GM15510 (cell line): Measurements from ENCODE around the gene SLITRK3.

Experiments used
- POLR2A ChIP-seq: IDR thresholded peaks from 3 replicates; pipeline ENCODE4 v1.6.1; 2011; ENCODE audit warnings: borderline replicate concordance; ENCODE audit not compliant: insufficient read length; ENCODE audit errors: extremely low read depth

SLITRK3 gene, protein sequence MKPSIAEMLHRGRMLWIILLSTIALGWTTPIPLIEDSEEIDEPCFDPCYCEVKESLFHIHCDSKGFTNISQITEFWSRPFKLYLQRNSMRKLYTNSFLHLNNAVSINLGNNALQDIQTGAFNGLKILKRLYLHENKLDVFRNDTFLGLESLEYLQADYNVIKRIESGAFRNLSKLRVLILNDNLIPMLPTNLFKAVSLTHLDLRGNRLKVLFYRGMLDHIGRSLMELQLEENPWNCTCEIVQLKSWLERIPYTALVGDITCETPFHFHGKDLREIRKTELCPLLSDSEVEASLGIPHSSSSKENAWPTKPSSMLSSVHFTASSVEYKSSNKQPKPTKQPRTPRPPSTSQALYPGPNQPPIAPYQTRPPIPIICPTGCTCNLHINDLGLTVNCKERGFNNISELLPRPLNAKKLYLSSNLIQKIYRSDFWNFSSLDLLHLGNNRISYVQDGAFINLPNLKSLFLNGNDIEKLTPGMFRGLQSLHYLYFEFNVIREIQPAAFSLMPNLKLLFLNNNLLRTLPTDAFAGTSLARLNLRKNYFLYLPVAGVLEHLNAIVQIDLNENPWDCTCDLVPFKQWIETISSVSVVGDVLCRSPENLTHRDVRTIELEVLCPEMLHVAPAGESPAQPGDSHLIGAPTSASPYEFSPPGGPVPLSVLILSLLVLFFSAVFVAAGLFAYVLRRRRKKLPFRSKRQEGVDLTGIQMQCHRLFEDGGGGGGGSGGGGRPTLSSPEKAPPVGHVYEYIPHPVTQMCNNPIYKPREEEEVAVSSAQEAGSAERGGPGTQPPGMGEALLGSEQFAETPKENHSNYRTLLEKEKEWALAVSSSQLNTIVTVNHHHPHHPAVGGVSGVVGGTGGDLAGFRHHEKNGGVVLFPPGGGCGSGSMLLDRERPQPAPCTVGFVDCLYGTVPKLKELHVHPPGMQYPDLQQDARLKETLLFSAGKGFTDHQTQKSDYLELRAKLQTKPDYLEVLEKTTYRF

GRCh38 chr3:165195640-165196576 is at the start of gene SLITRK3:
Gene SLITRK3, minus strand, starts transcription at chr3:165196384. Its CDS starts 5,554 bp downstream, at chr3:165190830.
- no peak for TF ChIP-seq POLR2A

DNA sequence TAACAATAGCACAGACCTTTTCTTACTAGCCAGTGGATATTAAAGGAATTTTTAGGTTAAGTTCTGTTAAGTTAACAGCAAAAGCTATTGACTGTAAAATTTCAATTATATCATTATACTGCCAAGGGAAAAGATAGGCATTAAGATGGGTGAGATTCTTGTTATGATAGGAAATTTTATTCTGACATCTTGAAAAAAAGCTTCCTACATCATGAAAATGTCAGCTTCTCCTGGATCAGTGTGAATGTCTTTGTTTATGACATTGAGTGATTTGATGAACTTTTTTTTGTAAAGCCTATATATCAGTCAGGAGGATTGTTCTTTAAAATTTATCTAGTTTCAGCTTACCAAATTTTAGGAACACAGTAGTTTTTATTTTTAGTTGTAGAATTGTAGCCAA is 47.4 kb upstream of the SLITRK3 start:
- no peak for TF ChIP-seq POLR2A

DNA sequence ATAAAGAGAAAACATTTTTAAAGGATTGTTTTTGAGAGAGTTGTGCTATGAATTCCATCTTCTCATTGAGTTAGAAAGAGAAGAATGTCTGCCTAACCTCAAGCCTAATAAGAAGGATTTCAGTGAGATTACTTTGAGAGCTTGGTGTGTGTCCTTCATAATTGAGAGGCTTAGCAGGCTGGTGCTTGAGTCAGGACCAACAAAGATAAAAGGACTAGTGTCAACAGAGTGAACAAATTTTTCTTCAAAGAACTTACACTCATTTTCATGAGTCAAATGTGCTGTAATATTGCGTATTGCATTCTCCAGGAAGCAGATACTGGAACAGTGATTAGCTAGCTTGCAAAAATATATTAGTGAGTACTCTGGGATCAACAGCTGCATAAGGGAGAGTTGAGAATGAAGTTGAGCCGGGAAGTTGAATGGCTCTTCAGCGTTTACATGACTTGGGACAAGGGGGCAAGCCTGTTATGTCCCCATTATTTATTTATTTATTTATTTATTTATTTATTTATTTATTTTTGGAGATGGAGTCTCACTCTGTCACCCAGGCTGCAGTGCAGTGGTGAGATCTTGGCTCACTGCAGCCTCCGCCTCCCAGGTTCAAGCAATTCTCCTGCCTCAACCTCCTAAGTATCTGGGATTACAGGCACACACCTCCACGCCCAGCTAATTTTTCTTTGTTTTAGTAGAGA is 37.5 kb upstream of the SLITRK3 start:
- TF ChIP-seq POLR2A = no peak

- TF ChIP-seq POLR2A = no peak
Observed at GRCh38 chr3:165225604-165226003, 29.4 kb upstream of the SLITRK3 start.

- TF ChIP-seq POLR2A = no peak
Observed at GRCh38 chr3:165217739-165218138, 21.6 kb upstream of the SLITRK3 start.

DNA sequence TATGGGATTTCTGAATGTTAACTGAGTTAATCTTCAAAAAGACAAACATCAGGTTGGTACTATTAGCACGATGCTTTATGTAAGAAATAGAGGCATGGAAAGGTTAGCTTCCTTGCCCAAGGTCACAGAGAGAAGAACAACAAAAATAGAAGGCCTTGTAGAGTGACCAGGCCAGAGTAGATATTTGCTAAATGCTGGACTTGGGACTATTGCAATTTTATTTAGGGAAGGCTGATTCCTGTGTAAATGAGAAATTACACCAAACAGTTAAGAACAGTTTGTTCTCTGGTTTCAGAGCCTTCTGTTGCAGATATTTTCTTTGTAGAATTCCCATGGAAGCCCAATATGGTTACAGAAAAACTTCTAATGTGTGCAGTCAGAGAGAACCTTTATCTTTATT is 16.4 kb upstream of the SLITRK3 start:
- no peak for TF ChIP-seq POLR2A

- no peak for TF ChIP-seq POLR2A
Observed at GRCh38 chr3:165211721-165212120, 15.5 kb upstream of the SLITRK3 start.

DNA sequence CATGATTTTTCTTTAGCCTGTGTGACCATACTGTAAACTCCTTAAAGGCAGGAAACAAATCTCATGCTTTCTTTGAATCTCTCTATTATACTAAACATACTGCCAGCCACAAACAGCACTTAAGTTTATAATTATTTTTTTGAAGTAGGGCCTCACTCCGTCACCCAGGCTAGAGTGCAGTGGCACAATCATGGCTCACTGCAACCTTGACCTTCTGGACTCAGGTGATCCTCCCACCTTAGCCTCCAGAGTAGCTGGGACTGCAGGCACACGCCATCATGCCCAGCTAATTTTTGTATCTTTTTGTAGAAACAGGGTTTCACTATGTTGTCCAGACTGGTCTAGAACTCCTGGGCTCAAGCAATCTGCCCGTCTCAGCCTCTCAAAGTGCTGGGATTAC is 14.5 kb upstream of the SLITRK3 start:
- no peak for TF ChIP-seq POLR2A

DNA sequence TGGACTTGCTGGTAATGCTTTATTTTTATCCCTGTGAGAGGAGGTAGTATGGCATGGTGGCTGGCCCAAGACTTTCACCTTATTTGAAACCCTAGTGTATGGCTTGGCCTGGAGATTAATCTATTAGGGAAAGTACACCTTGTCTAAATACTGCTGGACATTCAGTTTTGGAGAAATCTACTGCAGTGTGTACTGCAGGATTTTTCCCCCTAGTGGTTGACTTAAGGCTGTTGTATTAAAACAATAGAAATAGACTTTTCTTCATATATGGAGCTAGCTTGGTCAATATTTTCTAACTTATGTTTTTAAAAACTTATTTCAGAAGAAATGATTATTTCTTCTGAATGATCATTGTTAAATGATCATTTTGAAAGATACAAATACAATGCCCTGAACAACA is 13.9 kb upstream of the SLITRK3 start:
- no peak for TF ChIP-seq POLR2A

DNA sequence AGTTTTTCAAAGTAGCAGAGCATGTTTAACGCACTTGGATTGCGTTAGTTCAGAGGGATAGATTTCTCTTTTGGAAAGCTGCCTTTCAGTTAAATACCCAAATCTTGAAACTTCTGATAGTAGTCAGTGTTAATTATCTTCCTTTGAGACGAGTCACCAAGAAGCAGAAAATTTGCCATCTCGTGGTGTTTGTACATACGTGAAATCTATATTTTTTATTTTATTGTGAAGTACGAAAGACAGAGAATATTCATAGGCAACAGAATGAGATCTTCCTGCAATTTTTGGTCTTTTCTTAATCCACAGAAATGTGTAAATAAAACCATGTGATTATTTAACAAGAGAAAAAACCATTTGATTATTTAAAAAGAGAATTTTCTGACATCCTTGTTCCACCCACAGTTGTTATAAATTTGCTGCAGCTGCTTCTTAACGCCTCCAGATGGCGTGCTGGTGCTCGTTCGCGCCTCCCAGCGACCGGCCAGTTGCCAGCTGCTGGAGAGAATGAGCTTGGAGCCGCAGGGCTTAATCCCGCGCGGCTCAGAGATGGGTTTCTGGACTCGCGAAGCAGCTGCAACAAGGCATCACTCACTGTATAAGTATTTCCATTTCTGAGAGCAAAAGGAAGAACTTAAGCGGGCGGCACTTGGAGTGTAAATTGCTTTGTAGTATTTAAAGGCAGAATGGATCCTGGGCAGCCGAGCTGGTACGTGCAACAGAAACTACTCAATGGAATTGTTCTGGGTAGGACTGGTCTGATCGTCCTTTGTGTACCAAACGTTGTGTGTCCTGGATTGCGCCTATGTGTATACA is 10.5 kb upstream of the SLITRK3 start:
- TF ChIP-seq POLR2A = no peak

DNA sequence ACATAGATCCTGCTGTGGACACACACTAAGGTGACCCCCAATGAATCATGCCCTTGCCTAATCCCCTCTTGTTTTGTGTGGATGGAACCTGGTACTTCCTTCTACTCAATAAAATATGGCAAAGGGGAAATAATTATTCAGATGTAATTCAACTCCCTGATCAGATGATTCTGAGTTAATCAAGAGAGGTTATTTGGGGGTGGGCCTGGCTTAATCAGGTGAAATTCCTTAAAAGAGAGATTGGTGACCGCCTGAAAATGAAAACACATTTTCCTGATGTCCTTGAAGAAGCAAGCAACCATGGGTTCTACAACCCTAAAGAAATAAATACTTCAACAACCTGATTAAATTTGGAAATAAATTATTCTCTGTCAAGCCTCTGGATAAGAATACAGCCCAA is 8.3 kb upstream of the SLITRK3 start:
- no peak for TF ChIP-seq POLR2A

DNA sequence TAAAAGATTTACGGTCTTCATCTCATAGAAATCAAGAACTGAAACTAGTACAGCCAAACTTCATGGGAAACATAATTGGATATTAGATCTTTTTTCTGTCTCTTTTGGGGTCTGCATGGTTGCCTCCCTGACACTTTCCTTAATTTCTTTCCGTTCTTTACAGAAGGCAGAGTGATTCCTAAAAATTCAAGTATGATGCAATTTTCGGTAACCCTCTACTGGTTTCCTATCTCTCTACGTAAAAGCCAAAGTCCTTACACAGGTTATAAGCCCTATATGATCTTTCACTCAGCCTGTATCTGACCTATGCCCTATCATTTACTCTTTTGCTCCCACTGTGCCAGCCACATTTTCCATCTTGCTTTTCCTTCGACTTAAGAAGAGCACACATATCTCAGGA is 6.8 kb upstream of the SLITRK3 start:
- TF ChIP-seq POLR2A = no peak

- no peak for TF ChIP-seq POLR2A
Observed at GRCh38 chr3:165201964-165202363, 5.8 kb upstream of the SLITRK3 start.
